HCT116 (cell line): Measurements from ENCODE around the gene HAP1. TPM values are rescaled to one million over a fixed set of nuclear protein-coding genes. Genes with fewer than 3 reads are reported as not detected.
A peak's percentile ranks its signal among the peaks of the same experiment; 100 is the strongest.

Source experiments
- ATAC-seq: fragments of 200-7000 bp; cut with Tn5 transposase; 2 replicates; pipeline ENCODE4 v1.9.1; 2020; ENCODE audit warnings: mild to moderate bottlenecking, moderate library complexity
- BruUV-seq: library from RNA; stranded (reverse); fragments of 400-500 nt; replicated peaks from 2 replicates; lab custom pipeline; 2021; lab: Mats Ljungman, UMichigan
- CTCF ChIA-PET: fragments of 300-600 bp; sonication (Branson Sonifier 250); formaldehyde crosslinking; loops from one replicate; lab custom pipeline; 2021; ENCODE audit warnings: antibody characterized with exemption; lab: Charles Lee
- POLR2A ChIA-PET: fragments of 300-600, 350-600 bp; sonication (Branson Sonifier 250); formaldehyde crosslinking; loops from one replicate; lab custom pipeline; 2021; ENCODE audit warnings: antibody characterized with exemption; lab: Charles Lee
- RAD21 ChIA-PET, 2 experiments: fragments of 300-600 bp; sonication (Branson Sonifier 250); formaldehyde crosslinking; loops; one replicate each; lab custom pipeline; 2023; ENCODE audit warnings: low total read pairs in 2 of 2; ENCODE audit not compliant: uncharacterized antibody in 2 of 2, unreplicated experiment in 2 of 2, low non-redundant PET in 1 of 2; lab: Charles Lee
- DNase-seq: peaks from one replicate; pipeline ENCODE4 v3.0.0-alpha.2; 2010; ENCODE audit warnings: low read depth, low spot score
- H2AFZ ChIP-seq: fragments of 200-600 bp; shearing (Covaris generic), sonication (generic); 2 replicates; pipeline ENCODE4 v1.6.1; 2017; ENCODE audit warnings: low read depth, mixed run types, mixed read lengths, antibody characterized with exemption, low read length; ENCODE audit not compliant: poor library complexity, severe bottlenecking
- H3K27ac ChIP-seq: 2 replicates; pipeline ENCODE4 v1.5.1; 2012; ENCODE audit warnings: low read depth, low read length
- H3K27me3 ChIP-seq: fragments of 200-600 bp; sonication (generic); 2 replicates; pipeline ENCODE4 v1.6.1; 2016; ENCODE audit warnings: mixed run types, low read length, mixed read lengths; ENCODE audit not compliant: insufficient read depth
- H3K36me3 ChIP-seq, 2 experiments: fragments of 200-500 bp in 1 of 2; fragments of 200-600 bp in 1 of 2; sonication (Bioruptor generic) in 1 of 2; sonication (generic) in 1 of 2; 2 replicates each; pipeline versions ENCODE4 v1.5.1 to v1.6.1; 2014 to 2016; ENCODE audit warnings: low read length in 2 of 2, inconsistent platforms in 1 of 2, mixed read lengths in 1 of 2, mixed run types in 1 of 2; ENCODE audit not compliant: insufficient read depth in 2 of 2, control insufficient read depth in 1 of 2
- H3K4me1 ChIP-seq, 2 experiments: fragments of 200-600 bp in 1 of 2; sonication (generic) in 1 of 2; 2 replicates each; pipeline versions ENCODE4 v1.5.1 to v1.6.1; 2012 to 2017; ENCODE audit warnings: low read length in 2 of 2, inconsistent platforms in 1 of 2, mild to moderate bottlenecking in 1 of 2, mixed read lengths in 1 of 2, mixed run types in 1 of 2, moderate library complexity in 1 of 2; ENCODE audit not compliant: insufficient read depth in 2 of 2, control insufficient read depth in 1 of 2
- H3K4me2 ChIP-seq: fragments of 200-600 bp; sonication (generic); 2 replicates; pipeline ENCODE4 v1.6.1; 2017; ENCODE audit warnings: mixed run types, low read length, mixed read lengths
- H3K4me3 ChIP-seq, 2 experiments: fragments of 200-600 bp in 1 of 2; sonication (generic) in 1 of 2; replicated peaks in 1 of 2; 2 replicates each; pipeline ENCODE4 v1.5.1; 2011 to 2016; ENCODE audit warnings: low read length in 2 of 2, control low read depth in 1 of 2, low read depth in 1 of 2, mild to moderate bottlenecking in 1 of 2, mixed read lengths in 1 of 2, mixed run types in 1 of 2
- H3K79me2 ChIP-seq: fragments of 200-600 bp; sonication (generic); 2 replicates; pipeline ENCODE4 v1.6.1; 2017; ENCODE audit warnings: mild to moderate bottlenecking, mixed run types, low read length, moderate library complexity, mixed read lengths; ENCODE audit not compliant: insufficient read depth
- H3K9ac ChIP-seq: fragments of 200-600 bp; sonication (generic); 2 replicates; pipeline ENCODE4 v1.6.1; 2016; ENCODE audit warnings: low read length, mixed read lengths
- H3K9me2 ChIP-seq: fragments of 200-600 bp; sonication (generic), shearing (Covaris generic); 2 replicates; pipeline ENCODE4 v1.6.1; 2017; ENCODE audit warnings: mixed run types, mild to moderate bottlenecking, moderate library complexity; ENCODE audit not compliant: insufficient read depth
- H3K9me3 ChIP-seq, 2 experiments: fragments of 200-500 bp in 1 of 2; fragments of 200-600 bp in 1 of 2; sonication (Bioruptor generic) in 1 of 2; sonication (generic) in 1 of 2; 2 replicates each; pipeline ENCODE4 v1.6.1; 2014 to 2017; ENCODE audit warnings: low read length in 2 of 2, mixed read lengths in 2 of 2, inconsistent platforms in 1 of 2, low read depth in 1 of 2, mild to moderate bottlenecking in 1 of 2, mixed run types in 1 of 2, moderate library complexity in 1 of 2; ENCODE audit not compliant: control insufficient read depth in 1 of 2, insufficient read depth in 1 of 2
- H4K20me1 ChIP-seq: fragments of 200-600 bp; sonication (generic), shearing (Covaris generic); 2 replicates; pipeline ENCODE4 v1.6.1; 2017; ENCODE audit warnings: mixed run types, mild to moderate bottlenecking, moderate library complexity; ENCODE audit not compliant: insufficient read depth
- CBX3 ChIP-seq: IDR thresholded peaks from 2 replicates; pipeline ENCODE4 v1.6.1; 2012; ENCODE audit warnings: low read depth
- CEBPB ChIP-seq: IDR thresholded peaks from 2 replicates; pipeline ENCODE4 v1.6.1; 2012; ENCODE audit warnings: low read depth
- EGR1 ChIP-seq: IDR thresholded peaks from 2 replicates; pipeline ENCODE4 v1.6.1; 2012; ENCODE audit warnings: low read depth
- ELF1 ChIP-seq: IDR thresholded peaks from 2 replicates; pipeline ENCODE4 v1.6.1; 2012; ENCODE audit warnings: low read depth, borderline replicate concordance
- EZH2phosphoT487 ChIP-seq: fragments of 200-600 bp; IDR thresholded peaks from 2 replicates; pipeline ENCODE4 v1.6.1; 2018; ENCODE audit warnings: antibody characterized with exemption, borderline replicate concordance
- JUND ChIP-seq: IDR thresholded peaks from 2 replicates; pipeline ENCODE4 v1.6.1; 2012
- POLR2A ChIP-seq: IDR thresholded peaks from 2 replicates; pipeline ENCODE4 v1.7.0; 2011; ENCODE audit warnings: borderline replicate concordance; ENCODE audit not compliant: insufficient read depth, insufficient read length; ENCODE audit errors: extremely low read depth
- RAD21 ChIP-seq: IDR thresholded peaks from 2 replicates; pipeline ENCODE4 v1.6.1; 2012; ENCODE audit warnings: low read depth, mild to moderate bottlenecking
- SP1 ChIP-seq: IDR thresholded peaks from 2 replicates; pipeline ENCODE4 v1.6.1; 2012; ENCODE audit warnings: low read depth
- SRF ChIP-seq: IDR thresholded peaks from 2 replicates; pipeline ENCODE4 v1.6.1; 2012; ENCODE audit warnings: low read depth
- TCF7L2 ChIP-seq: IDR thresholded peaks from 2 replicates; pipeline ENCODE4 v1.7.0; 2011; ENCODE audit warnings: borderline replicate concordance, inconsistent platforms; ENCODE audit not compliant: insufficient read depth, insufficient read length; ENCODE audit errors: extremely low read depth
- YY1 ChIP-seq: IDR thresholded peaks from 2 replicates; pipeline ENCODE4 v1.6.1; 2011; ENCODE audit warnings: low read length, low read depth, moderate library complexity, mild to moderate bottlenecking; ENCODE audit not compliant: insufficient replicate concordance; ENCODE audit errors: extremely low read depth
- ZFX ChIP-seq: fragments of 450-650 bp; IDR thresholded peaks from 2 replicates; pipeline ENCODE4 v1.6.1; 2017
- ZNF274 ChIP-seq: fragments of 200-500 bp; sonication (Bioruptor generic); IDR thresholded peaks from 2 replicates; pipeline ENCODE4 v1.6.1; 2014; ENCODE audit warnings: mild to moderate bottlenecking, low read depth, low read length, inconsistent platforms
- intact Hi-C: fragments of 100-400 bp; cut with micrococcal nuclease; formaldehyde crosslinking; loops from 2 replicates; pipeline ENCODE4 v1.10.0; 2022
- total RNA-seq: library from RNA; stranded (reverse); gene quantifications from one replicate; pipeline ENCODE4 v1.2.1, GENCODE V29; 2021; ENCODE audit not compliant: unreplicated experiment
- TF ChIP-seq, protein P1 (sequence below): IDR thresholded peaks from 2 replicates; pipeline ENCODE4 v1.6.1; 2011; ENCODE audit warnings: mild to moderate bottlenecking, low read length, moderate library complexity; ENCODE audit not compliant: insufficient replicate concordance; ENCODE audit errors: extremely low read depth
- TF ChIP-seq, protein P2 (sequence below), 3 experiments: fragments of 200-600 bp in 1 of 3; sonication (generic) in 1 of 3; IDR thresholded peaks in 2 of 3; conservative IDR thresholded peaks in 1 of 3; 2 replicates each; pipeline ENCODE4 v1.5.1; 2012 to 2017; ENCODE audit warnings: low read depth in 2 of 3, low read length in 2 of 3, antibody characterized with exemption in 1 of 3, borderline replicate concordance in 1 of 3, control low read depth in 1 of 3, mild to moderate bottlenecking in 1 of 3, mixed read lengths in 1 of 3, mixed run types in 1 of 3, moderate library complexity in 1 of 3; ENCODE audit not compliant: insufficient read depth in 1 of 3
- TF ChIP-seq, protein P3 (sequence below): IDR thresholded peaks from 2 replicates; pipeline ENCODE4 v1.6.1; 2012; ENCODE audit warnings: low read depth

HAP1 gene
- total RNA-seq, 1 experiment from 2014 or later, result 3.4 TPM

DNA sequence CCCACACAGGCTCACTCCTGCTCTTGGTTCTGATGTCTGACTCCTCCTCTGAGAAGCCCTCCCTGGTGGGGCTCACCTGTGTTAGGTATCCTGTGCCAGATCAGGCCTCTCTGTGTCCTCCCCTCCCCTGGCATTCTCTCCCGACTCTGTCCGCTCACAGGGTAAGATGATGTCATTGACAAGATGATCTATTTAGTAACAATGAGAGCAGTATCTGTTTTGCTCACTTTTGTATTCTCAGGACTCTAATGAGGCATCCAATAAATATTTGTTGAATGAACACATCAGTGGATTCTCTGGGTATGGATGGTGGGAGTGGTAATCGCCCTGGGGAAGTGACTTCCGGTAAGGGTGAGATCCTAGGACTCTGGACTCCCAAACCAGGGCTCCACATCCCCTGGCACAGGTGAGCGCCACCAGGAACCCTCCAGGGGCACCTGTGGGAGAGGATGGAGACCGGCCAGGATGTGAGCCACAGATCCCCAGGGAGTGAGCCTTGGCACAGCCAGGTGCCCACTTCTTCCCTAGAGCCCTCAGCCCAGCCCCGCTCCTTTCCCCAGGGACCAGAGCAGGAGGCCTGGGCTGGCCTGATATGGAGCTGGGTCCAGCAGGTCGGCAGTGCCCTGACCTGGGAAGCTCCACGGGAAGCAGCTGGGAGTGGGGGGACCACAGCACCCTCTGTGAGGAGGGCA is 5.4 kb upstream of the HAP1 start:
- Histone ChIP-seq H3K4me2 (peak overlapping the region; percentile 65), H3K79me2 (no peaks in the 10 kb centered on the region), H3K4me3 (peak overlapping the region in 1 of 2 experiments; percentile 9; a peak in 1 of 4 replicates), H3K36me3 (no peaks in the 10 kb centered on the region), H3K9ac (peak overlapping the region; percentile 55), H3K9me3 (no peaks in the 10 kb centered on the region), H3K27me3 (no peaks in the 10 kb centered on the region), H3K4me1 (peaks cover 21 to 35% of the 10 kb centered on the region in 2 experiments), H3K9me2 (no peaks in the 10 kb centered on the region), H3K27ac (peak overlapping the region; percentile 52), H4K20me1 (no peaks in the 10 kb centered on the region), H2AFZ (peak overlapping the region; percentile 86)
- POLR2A ChIA-PET, result interaction anchor here (1.1 to 2.6 kb wide), 2 partner anchors 46 to 62 kb away, joined by 3 to 8 read pairs; partner anchors contain the start of gene JUP
- TF ChIP-seq ZNF274, result no peak
- TF ChIP-seq CEBPB, result no peak
- TF ChIP-seq EGR1, result no peak
- TF ChIP-seq, protein P1, sequence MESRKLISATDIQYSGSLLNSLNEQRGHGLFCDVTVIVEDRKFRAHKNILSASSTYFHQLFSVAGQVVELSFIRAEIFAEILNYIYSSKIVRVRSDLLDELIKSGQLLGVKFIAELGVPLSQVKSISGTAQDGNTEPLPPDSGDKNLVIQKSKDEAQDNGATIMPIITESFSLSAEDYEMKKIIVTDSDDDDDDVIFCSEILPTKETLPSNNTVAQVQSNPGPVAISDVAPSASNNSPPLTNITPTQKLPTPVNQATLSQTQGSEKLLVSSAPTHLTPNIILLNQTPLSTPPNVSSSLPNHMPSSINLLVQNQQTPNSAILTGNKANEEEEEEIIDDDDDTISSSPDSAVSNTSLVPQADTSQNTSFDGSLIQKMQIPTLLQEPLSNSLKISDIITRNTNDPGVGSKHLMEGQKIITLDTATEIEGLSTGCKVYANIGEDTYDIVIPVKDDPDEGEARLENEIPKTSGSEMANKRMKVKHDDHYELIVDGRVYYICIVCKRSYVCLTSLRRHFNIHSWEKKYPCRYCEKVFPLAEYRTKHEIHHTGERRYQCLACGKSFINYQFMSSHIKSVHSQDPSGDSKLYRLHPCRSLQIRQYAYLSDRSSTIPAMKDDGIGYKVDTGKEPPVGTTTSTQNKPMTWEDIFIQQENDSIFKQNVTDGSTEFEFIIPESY, result no peak
- TF ChIP-seq SP1, result no peak
- no peak for TF ChIP-seq TCF7L2
- TF ChIP-seq, protein P2, sequence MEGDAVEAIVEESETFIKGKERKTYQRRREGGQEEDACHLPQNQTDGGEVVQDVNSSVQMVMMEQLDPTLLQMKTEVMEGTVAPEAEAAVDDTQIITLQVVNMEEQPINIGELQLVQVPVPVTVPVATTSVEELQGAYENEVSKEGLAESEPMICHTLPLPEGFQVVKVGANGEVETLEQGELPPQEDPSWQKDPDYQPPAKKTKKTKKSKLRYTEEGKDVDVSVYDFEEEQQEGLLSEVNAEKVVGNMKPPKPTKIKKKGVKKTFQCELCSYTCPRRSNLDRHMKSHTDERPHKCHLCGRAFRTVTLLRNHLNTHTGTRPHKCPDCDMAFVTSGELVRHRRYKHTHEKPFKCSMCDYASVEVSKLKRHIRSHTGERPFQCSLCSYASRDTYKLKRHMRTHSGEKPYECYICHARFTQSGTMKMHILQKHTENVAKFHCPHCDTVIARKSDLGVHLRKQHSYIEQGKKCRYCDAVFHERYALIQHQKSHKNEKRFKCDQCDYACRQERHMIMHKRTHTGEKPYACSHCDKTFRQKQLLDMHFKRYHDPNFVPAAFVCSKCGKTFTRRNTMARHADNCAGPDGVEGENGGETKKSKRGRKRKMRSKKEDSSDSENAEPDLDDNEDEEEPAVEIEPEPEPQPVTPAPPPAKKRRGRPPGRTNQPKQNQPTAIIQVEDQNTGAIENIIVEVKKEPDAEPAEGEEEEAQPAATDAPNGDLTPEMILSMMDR (IDR thresholded peaks at IDR 0.05 in 2 of 3, conservative IDR thresholded peaks at IDR 0.05 in 1 of 3; ENCODE audit: borderline replicate concordance in 1 of 3, insufficient read depth in 1 of 3, low read depth in 2 of 3, low read length in 2 of 3), result no peak
- no peak; the same call in 1 of the 2 replicates for TF ChIP-seq JUND
- TF ChIP-seq RAD21, result no peak
- TF ChIP-seq SRF, result no peak
- no peak for TF ChIP-seq YY1
- TF ChIP-seq EZH2phosphoT487, result no peak
- TF ChIP-seq, protein P3, sequence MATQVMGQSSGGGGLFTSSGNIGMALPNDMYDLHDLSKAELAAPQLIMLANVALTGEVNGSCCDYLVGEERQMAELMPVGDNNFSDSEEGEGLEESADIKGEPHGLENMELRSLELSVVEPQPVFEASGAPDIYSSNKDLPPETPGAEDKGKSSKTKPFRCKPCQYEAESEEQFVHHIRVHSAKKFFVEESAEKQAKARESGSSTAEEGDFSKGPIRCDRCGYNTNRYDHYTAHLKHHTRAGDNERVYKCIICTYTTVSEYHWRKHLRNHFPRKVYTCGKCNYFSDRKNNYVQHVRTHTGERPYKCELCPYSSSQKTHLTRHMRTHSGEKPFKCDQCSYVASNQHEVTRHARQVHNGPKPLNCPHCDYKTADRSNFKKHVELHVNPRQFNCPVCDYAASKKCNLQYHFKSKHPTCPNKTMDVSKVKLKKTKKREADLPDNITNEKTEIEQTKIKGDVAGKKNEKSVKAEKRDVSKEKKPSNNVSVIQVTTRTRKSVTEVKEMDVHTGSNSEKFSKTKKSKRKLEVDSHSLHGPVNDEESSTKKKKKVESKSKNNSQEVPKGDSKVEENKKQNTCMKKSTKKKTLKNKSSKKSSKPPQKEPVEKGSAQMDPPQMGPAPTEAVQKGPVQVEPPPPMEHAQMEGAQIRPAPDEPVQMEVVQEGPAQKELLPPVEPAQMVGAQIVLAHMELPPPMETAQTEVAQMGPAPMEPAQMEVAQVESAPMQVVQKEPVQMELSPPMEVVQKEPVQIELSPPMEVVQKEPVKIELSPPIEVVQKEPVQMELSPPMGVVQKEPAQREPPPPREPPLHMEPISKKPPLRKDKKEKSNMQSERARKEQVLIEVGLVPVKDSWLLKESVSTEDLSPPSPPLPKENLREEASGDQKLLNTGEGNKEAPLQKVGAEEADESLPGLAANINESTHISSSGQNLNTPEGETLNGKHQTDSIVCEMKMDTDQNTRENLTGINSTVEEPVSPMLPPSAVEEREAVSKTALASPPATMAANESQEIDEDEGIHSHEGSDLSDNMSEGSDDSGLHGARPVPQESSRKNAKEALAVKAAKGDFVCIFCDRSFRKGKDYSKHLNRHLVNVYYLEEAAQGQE, result no peak
- no peak for TF ChIP-seq CBX3
- TF ChIP-seq POLR2A, result no peak
- no peak for TF ChIP-seq ZFX
- no peak for TF ChIP-seq ELF1
- RAD21 ChIA-PET, result interaction anchor here in 1 of 2 experiments (0.9 kb wide), 1 partner anchor 46 kb away, joined by 3 read pairs; no protein-coding TSS in a partner anchor
- BruUV-seq, result no TSS peak
- no peak for DNase-seq
- intact Hi-C loops, result loop anchor here (2.0 kb wide), 1 partner anchor 71 kb away; the partner anchor contains the start of gene P3H4
- peak; percentile 35 for ATAC-seq
- CTCF ChIA-PET, result interaction anchor here (0.6 to 1.4 kb wide), 2 partner anchors 9 to 61 kb away, joined by 3 to 4 read pairs; no protein-coding TSS in a partner anchor
